Kidney (tissue), 14 donors: ENCODE results near the gene PVALB. TPM values are rescaled to one million over a fixed set of nuclear protein-coding genes. Genes with fewer than 3 reads are reported as not detected.

Source experiments
- DNase-seq, 5 donors: peaks; one replicate each; pipeline ENCODE4 v3.0.0-alpha.2; 2013 to 2020
- FAIRE-seq: peaks from 2 replicates; lab custom pipeline; 2012; peaks lifted over from hg19 to GRCh38; lab: Jason Lieb, UNC
- H3K27ac ChIP-seq, 2 donors: one replicate each; pipeline ENCODE4 v1.7.0; 2013; ENCODE audit warnings: low read depth in 2 of 2, low read length in 2 of 2, inconsistent platforms in 1 of 2
- H3K27me3 ChIP-seq: one replicate; pipeline ENCODE4 v1.7.1; 2013; ENCODE audit warnings: low read length, inconsistent platforms; ENCODE audit not compliant: control insufficient read depth, insufficient read depth
- H3K36me3 ChIP-seq, 3 donors: one replicate each; pipeline versions ENCODE4 v1.7.0 to v1.7.1; 2013; ENCODE audit warnings: low read length in 3 of 3, control low read depth in 1 of 3, inconsistent platforms in 1 of 3; ENCODE audit not compliant: insufficient read depth in 3 of 3, control insufficient read depth in 2 of 3
- H3K4me1 ChIP-seq, 3 donors: one replicate each; pipeline versions ENCODE4 v1.7.0 to v1.7.1; 2013; ENCODE audit warnings: low read length in 3 of 3, inconsistent platforms in 1 of 3, low read depth in 1 of 3; ENCODE audit not compliant: control insufficient read depth in 2 of 3, insufficient read depth in 2 of 3
- H3K4me3 ChIP-seq, 3 donors: one replicate each; pipeline versions ENCODE4 v1.7.0 to v1.8.1; 2013; ENCODE audit warnings: low read length in 3 of 3, control low read depth in 1 of 3, inconsistent platforms in 1 of 3
- H3K9ac ChIP-seq, 3 donors: one replicate each; pipeline versions ENCODE4 v1.7.0 to v1.7.1; 2013; ENCODE audit warnings: low read length in 3 of 3, control low read depth in 1 of 3, inconsistent platforms in 1 of 3
- H3K9me3 ChIP-seq, 3 donors: one replicate each; pipeline versions ENCODE4 v1.7.0 to v1.7.1; 2013; ENCODE audit warnings: low read length in 3 of 3, control low read depth in 1 of 3, inconsistent platforms in 1 of 3; ENCODE audit not compliant: control insufficient read depth in 2 of 3, insufficient read depth in 1 of 3
- intact Hi-C: fragments of 100-400 bp; cut with DNase I; formaldehyde crosslinking; loops from one replicate; pipeline ENCODE4 v1.11.1; 2022
- polyA plus RNA-seq: library from polyadenylated mRNA; stranded (reverse); fragments of 350-450 nt; fragmentation: Illumina TruSeq; extraction: RNeasy Lipid Tissue Mini Kit (QIAGEN cat#74804); gene quantifications from one replicate; pipeline ENCODE4 v1.2.3, GENCODE V29; 2014; ENCODE audit warnings: low read depth, low replicate concordance; ENCODE audit not compliant: insufficient read depth
- total RNA-seq: library from RNA; stranded (reverse); fragmentation: NEBNext Ultra II Directional; extraction: Animal tissue kit (Norgen Biotek cat#: 25700); gene quantifications from one replicate; pipeline ENCODE4 v1.2.1, GENCODE V29; 2021
- TF ChIP-seq, protein P1 (sequence below): IDR thresholded peaks from 3 replicates; pipeline ENCODE4 v1.5.1; 2012; ENCODE audit warnings: mild to moderate bottlenecking, moderate library complexity, borderline replicate concordance; ENCODE audit not compliant: insufficient read depth; ENCODE audit errors: extremely low read depth
- donor health status: control.
- donor health status: control.
- donor health status: control.
- donor health status: control.
- donor health status: control.
- donor health status: DM: yes; HTN: yes; CAD: no.
- donor health status: Normal renal cell carcinoma (clear cell type).

The PVALB gene
- total and polyA plus RNA-seq, 2 donors from 2014 or later: 2.1 to 400 TPM

DNA sequence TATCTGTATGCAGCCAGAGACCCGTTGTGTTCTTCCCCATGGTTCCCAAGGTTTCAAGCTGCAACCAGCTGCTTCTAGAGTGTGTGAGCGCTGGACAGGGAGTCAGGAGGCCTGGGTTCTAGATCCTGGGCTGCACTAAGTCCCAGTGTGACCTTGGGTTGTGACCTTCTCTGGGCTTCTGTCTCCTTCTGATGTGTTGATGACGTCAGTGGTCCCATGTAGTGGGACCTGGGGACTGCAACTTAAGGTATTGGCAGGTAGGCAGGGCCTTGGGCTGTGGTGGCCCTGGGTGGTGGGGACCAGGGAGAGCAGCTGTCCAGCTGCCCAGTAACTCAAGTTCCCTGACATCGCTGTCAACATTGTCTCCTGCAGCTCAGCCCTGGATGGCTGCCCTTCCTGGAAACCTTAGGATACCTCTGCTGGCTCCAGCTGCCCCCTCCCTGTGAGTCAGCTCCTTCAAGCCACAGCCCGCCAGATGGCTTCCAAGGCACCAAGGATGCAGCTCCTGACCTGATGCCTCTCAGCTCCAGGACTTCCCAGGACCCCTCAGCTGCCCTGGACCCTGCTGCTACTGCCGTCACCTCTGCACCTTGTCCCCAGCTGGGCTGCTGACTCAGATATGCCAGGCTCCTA, 1.3 kb upstream of the PVALB start:
- Histone ChIP-seq H3K4me3 (no peak overlapping the region), H3K9me3 (no peaks in the 10 kb centered on the region), H3K27me3 (peaks cover 15% of the 10 kb centered on the region), H3K4me1 (peaks cover 0 to 9% (median 0%) of the 10 kb centered on the region in 3 donors), H3K36me3 (no peaks in the 10 kb centered on the region), H3K9ac (no peak overlapping the region), H3K27ac (no peak overlapping the region)
- DNase-seq: no peak
- TF ChIP-seq, protein P1, sequence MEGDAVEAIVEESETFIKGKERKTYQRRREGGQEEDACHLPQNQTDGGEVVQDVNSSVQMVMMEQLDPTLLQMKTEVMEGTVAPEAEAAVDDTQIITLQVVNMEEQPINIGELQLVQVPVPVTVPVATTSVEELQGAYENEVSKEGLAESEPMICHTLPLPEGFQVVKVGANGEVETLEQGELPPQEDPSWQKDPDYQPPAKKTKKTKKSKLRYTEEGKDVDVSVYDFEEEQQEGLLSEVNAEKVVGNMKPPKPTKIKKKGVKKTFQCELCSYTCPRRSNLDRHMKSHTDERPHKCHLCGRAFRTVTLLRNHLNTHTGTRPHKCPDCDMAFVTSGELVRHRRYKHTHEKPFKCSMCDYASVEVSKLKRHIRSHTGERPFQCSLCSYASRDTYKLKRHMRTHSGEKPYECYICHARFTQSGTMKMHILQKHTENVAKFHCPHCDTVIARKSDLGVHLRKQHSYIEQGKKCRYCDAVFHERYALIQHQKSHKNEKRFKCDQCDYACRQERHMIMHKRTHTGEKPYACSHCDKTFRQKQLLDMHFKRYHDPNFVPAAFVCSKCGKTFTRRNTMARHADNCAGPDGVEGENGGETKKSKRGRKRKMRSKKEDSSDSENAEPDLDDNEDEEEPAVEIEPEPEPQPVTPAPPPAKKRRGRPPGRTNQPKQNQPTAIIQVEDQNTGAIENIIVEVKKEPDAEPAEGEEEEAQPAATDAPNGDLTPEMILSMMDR: no peak
- no peak for FAIRE-seq
- intact Hi-C loops: no loop called here

DNA sequence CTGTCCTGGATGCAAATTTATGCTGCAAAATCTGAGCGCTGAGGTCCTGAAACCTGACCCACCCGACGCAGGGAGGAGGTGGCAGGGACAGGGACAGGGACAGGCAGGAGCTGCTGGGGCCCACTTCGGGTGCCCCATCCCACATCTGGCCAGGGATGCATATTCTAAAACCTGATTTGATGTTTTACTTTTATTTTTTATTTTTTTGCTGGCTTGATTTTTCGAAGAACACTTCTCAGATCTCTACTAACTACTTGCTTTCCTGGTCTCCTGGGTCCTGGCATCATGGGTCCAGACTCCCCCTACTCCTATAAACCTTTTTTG, 652 bp upstream of the PVALB start:
- intact Hi-C loops: no loop called here
- FAIRE-seq: no peak
- Histone ChIP-seq H3K9ac (peak overlapping the region in 1 of 3 donors; percentile 26), H3K4me1 (peaks cover 0 to 9% (median 0%) of the 10 kb centered on the region in 3 donors), H3K9me3 (no peaks in the 10 kb centered on the region), H3K4me3 (peak overlapping the region in 1 of 3 donors; percentile 48), H3K27ac (no peak overlapping the region), H3K36me3 (no peaks in the 10 kb centered on the region), H3K27me3 (peaks cover 15% of the 10 kb centered on the region)
- DNase-seq: peak in 1 of 5 donors; percentile 31
- TF ChIP-seq, protein P1: no peak

DNA sequence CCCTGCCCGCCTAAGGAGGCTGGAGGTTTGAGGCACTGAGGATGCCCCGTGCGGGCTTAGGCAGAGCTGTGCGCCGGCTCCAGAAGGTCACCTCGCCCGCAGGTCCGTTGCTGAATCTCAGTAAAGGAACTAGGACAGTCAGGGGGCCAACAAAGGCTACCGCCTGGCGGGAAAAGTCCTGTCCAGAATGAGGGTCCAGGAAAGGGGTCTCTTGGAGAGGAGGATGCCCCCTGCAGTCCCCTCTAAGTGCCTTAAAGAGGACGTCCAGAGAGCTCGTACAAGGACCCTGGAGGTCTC, 548 bp downstream of the PVALB start:
- no peaks in the 10 kb centered on the region for H3K36me3 ChIP-seq
- intact Hi-C loops: no loop called here

More for the DNA sequence above, 548 bp downstream of the PVALB start:
- H3K9ac ChIP-seq: peak overlapping the region in 1 of 3 donors; percentile 51
- H3K27ac ChIP-seq: peak overlapping the region; percentile 67 to 79
- no peak for FAIRE-seq
- peak in 1 of 5 donors; percentile 30 for DNase-seq
- peaks cover 0 to 9% (median 0%) of the 10 kb centered on the region in 3 donors for H3K4me1 ChIP-seq
- H3K27me3 ChIP-seq: peaks cover 15% of the 10 kb centered on the region
- TF ChIP-seq, protein P1: no peak
- peak overlapping the region in 1 of 3 donors; percentile 48 for H3K4me3 ChIP-seq
- no peaks in the 10 kb centered on the region for H3K9me3 ChIP-seq
